HEK293 (cell line): Measurements from ENCODE around the gene CNTNAP1.

Source experiments
- BCL11A ChIP-seq: fragments of 450-650 bp; formaldehyde crosslinking; IDR thresholded peaks from 2 replicates; pipeline ENCODE4 v1.5.1; 2016; ENCODE audit warnings: low read depth, missing biosample characterization, missing genetic modification characterization
- CTCF ChIP-seq: fragments of 450-650 bp; formaldehyde crosslinking; IDR thresholded peaks from 2 replicates; pipeline ENCODE4 v1.5.1; 2016; ENCODE audit warnings: missing biosample characterization, missing genetic modification characterization
- GLI4 ChIP-seq: fragments of 450-650 bp; formaldehyde crosslinking; IDR thresholded peaks from 2 replicates; pipeline ENCODE4 v1.5.1; 2016; ENCODE audit warnings: missing biosample characterization, missing genetic modification characterization
- KLF16 ChIP-seq: fragments of 450-650 bp; formaldehyde crosslinking; IDR thresholded peaks from 2 replicates; pipeline ENCODE4 v1.5.1; 2017; ENCODE audit warnings: missing biosample characterization, missing genetic modification characterization
- PRDM2 ChIP-seq: fragments of 450-650 bp; formaldehyde crosslinking; IDR thresholded peaks from 2 replicates; pipeline ENCODE4 v1.5.1; 2016; ENCODE audit warnings: missing biosample characterization, missing genetic modification characterization, borderline replicate concordance
- SP7 ChIP-seq: fragments of 450-650 bp; formaldehyde crosslinking; IDR thresholded peaks from 2 replicates; pipeline ENCODE4 v1.5.1; 2016; ENCODE audit warnings: missing biosample characterization, missing genetic modification characterization
- TRIM28 ChIP-seq: IDR thresholded peaks from 2 replicates; pipeline ENCODE4 v1.6.1; 2011; ENCODE audit warnings: low read length, control low read depth, borderline replicate concordance
- YY2 ChIP-seq: fragments of 450-650 bp; formaldehyde crosslinking; IDR thresholded peaks from 2 replicates; pipeline ENCODE4 v1.5.1; 2016; ENCODE audit warnings: missing biosample characterization, missing genetic modification characterization
- ZBTB44 ChIP-seq: fragments of 450-650 bp; IDR thresholded peaks from 2 replicates; pipeline ENCODE4 v1.5.1; 2018; ENCODE audit warnings: missing biosample characterization, mild to moderate bottlenecking, missing genetic modification characterization
- ZBTB8A ChIP-seq: fragments of 450-650 bp; formaldehyde crosslinking; IDR thresholded peaks from 2 replicates; pipeline ENCODE4 v1.5.1; 2016; ENCODE audit warnings: missing biosample characterization, missing genetic modification characterization
- ZNF214 ChIP-seq: fragments of 450-650 bp; formaldehyde crosslinking; IDR thresholded peaks from 2 replicates; pipeline ENCODE4 v1.5.1; 2017; ENCODE audit warnings: missing biosample characterization, mild to moderate bottlenecking, missing genetic modification characterization, borderline replicate concordance
- ZNF24 ChIP-seq: fragments of 450-650 bp; formaldehyde crosslinking; IDR thresholded peaks from 2 replicates; pipeline ENCODE4 v1.5.1; 2016; ENCODE audit warnings: missing biosample characterization, missing genetic modification characterization
- ZNF311 ChIP-seq: fragments of 450-650 bp; formaldehyde crosslinking; IDR thresholded peaks from 2 replicates; pipeline ENCODE4 v1.5.1; 2017; ENCODE audit warnings: missing biosample characterization, missing genetic modification characterization, borderline replicate concordance
- ZNF366 ChIP-seq: fragments of 450-650 bp; formaldehyde crosslinking; conservative IDR thresholded peaks from 2 replicates; pipeline ENCODE4 v1.5.1; 2016; ENCODE audit warnings: missing biosample characterization, missing genetic modification characterization
- ZNF391 ChIP-seq: fragments of 450-650 bp; formaldehyde crosslinking; IDR thresholded peaks from 2 replicates; pipeline ENCODE4 v1.5.1; 2016; ENCODE audit warnings: low read depth, missing biosample characterization, missing genetic modification characterization, borderline replicate concordance
- ZNF449 ChIP-seq: fragments of 450-650 bp; formaldehyde crosslinking; IDR thresholded peaks from 2 replicates; pipeline ENCODE4 v1.5.1; 2017; ENCODE audit warnings: missing biosample characterization, mild to moderate bottlenecking, missing genetic modification characterization, moderate library complexity
- ZNF473 ChIP-seq: fragments of 450-650 bp; formaldehyde crosslinking; IDR thresholded peaks from 2 replicates; pipeline ENCODE4 v1.5.1; 2017; ENCODE audit warnings: missing biosample characterization, missing genetic modification characterization
- ZNF600 ChIP-seq: fragments of 450-650 bp; formaldehyde crosslinking; IDR thresholded peaks from 2 replicates; pipeline ENCODE4 v1.5.1; 2016; ENCODE audit warnings: missing biosample characterization, missing genetic modification characterization
- ZNF610 ChIP-seq: fragments of 450-650 bp; formaldehyde crosslinking; IDR thresholded peaks from 2 replicates; pipeline ENCODE4 v1.5.1; 2016; ENCODE audit warnings: missing biosample characterization, missing genetic modification characterization, borderline replicate concordance
- ZNF645 ChIP-seq: fragments of 450-650 bp; formaldehyde crosslinking; IDR thresholded peaks from 2 replicates; pipeline ENCODE4; 2016; ENCODE audit warnings: missing biosample characterization, missing genetic modification characterization
- ZNF677 ChIP-seq: fragments of 450-650 bp; IDR thresholded peaks from 2 replicates; pipeline ENCODE4 v1.5.0; 2018; ENCODE audit warnings: missing biosample characterization, mild to moderate bottlenecking, missing genetic modification characterization, moderate library complexity
- ZNF776 ChIP-seq: fragments of 450-650 bp; formaldehyde crosslinking; IDR thresholded peaks from 2 replicates; pipeline ENCODE4 v1.5.0; 2017; ENCODE audit warnings: missing biosample characterization, missing genetic modification characterization, borderline replicate concordance
- ZSCAN4 ChIP-seq: fragments of 450-650 bp; formaldehyde crosslinking; IDR thresholded peaks from 2 replicates; pipeline ENCODE4 v1.5.1; 2017; ENCODE audit warnings: missing biosample characterization, missing genetic modification characterization
- ZXDB ChIP-seq: fragments of 450-650 bp; formaldehyde crosslinking; IDR thresholded peaks from 2 replicates; pipeline ENCODE4 v1.5.1; 2016; ENCODE audit warnings: missing biosample characterization, missing genetic modification characterization

CNTNAP1 gene

GRCh38 chr17:42679492-42680330, 2.6 kb upstream of the CNTNAP1 start (continued):
- no peak for TF ChIP-seq ZNF311 (tag by site-specific recombination)
- TF ChIP-seq ZXDB (tag by site-specific recombination): peak; percentile 45; the same call in 1 of the 2 replicates
- no peak for TF ChIP-seq ZNF24 (tag by site-specific recombination)
- no peak; the same call in none of the 2 replicates for TF ChIP-seq YY2 (tag by site-specific recombination)
- no peak for TF ChIP-seq ZNF776 (tag by site-specific recombination)
- 0 out of 2 replicates have a peak, but pooled peaks have one; percentile 28 for TF ChIP-seq ZNF610 (tag by site-specific recombination)
- peak; percentile 78 for TF ChIP-seq CTCF (tag by site-specific recombination)
- TF ChIP-seq ZNF473 (tag by site-specific recombination): no peak
- peak; percentile 80 for TF ChIP-seq KLF16 (tag by site-specific recombination)
- TF ChIP-seq ZNF366 (tag by site-specific recombination): no peak
- no peak for TF ChIP-seq ZSCAN4 (tag by site-specific recombination)
- no peak for TF ChIP-seq GLI4 (tag by site-specific recombination)
- TF ChIP-seq ZBTB44 (tag by site-specific recombination): peak; percentile 40; the same call in 1 of the 2 replicates
- TF ChIP-seq SP7 (tag by site-specific recombination): peak; percentile 49
- TF ChIP-seq ZNF600: peak; percentile 97
- peak; percentile 2; the same call in 1 of the 2 replicates for TF ChIP-seq ZNF677 (tag by site-specific recombination)
- TF ChIP-seq ZNF214 (tag by site-specific recombination): no peak
- TF ChIP-seq ZNF449: no peak
- TF ChIP-seq ZNF391 (tag by site-specific recombination): no peak; the same call in 1 of the 2 replicates
- no peak for TF ChIP-seq PRDM2 (tag by site-specific recombination)
- TF ChIP-seq ZNF645 (tag by site-specific recombination): no peak
- peak; percentile 45; the same call in 1 of the 2 replicates for TF ChIP-seq TRIM28
- TF ChIP-seq BCL11A (tag by site-specific recombination): no peak
- peak; percentile 90 for TF ChIP-seq ZBTB8A (tag by site-specific recombination)
